Suprapubic skin (tissue), 4 donors: ENCODE results near the gene GPRC5A. TPM values are rescaled to one million over a fixed set of nuclear protein-coding genes. Genes with fewer than 3 reads are reported as not detected.

Experiments used
- DNase-seq, 2 donors: peaks; one replicate each; pipeline ENCODE4 v3.0.0-alpha.2; 2019; ENCODE audit warnings: low spot score in 2 of 2
- H3K27ac ChIP-seq: fragments of 200-600 bp; sonication (generic); one replicate; pipeline ENCODE4 v1.5.1; 2019
- H3K27me3 ChIP-seq: fragments of 200-600 bp; sonication (generic); one replicate; pipeline ENCODE4 v1.5.1; 2019
- H3K36me3 ChIP-seq: fragments of 200-600 bp; sonication (generic); one replicate; pipeline ENCODE4 v1.5.1; 2019
- H3K4me1 ChIP-seq: fragments of 200-600 bp; sonication (generic); one replicate; pipeline ENCODE4 v1.5.1; 2019
- H3K4me3 ChIP-seq: fragments of 200-600 bp; sonication (generic); one replicate; pipeline ENCODE4 v1.5.1; 2019; ENCODE audit warnings: mild to moderate bottlenecking
- H3K9me3 ChIP-seq: fragments of 200-600 bp; sonication (generic); one replicate; pipeline ENCODE4 v1.5.1; 2019
- EP300 ChIP-seq: sonication (generic); formaldehyde crosslinking; IDR thresholded peaks from one replicate; pipeline ENCODE4 v1.6.1; 2017; ENCODE audit warnings: antibody characterized with exemption
- POLR2A ChIP-seq, 2 donors: fragments of 450-650 bp; IDR thresholded peaks; one replicate each; pipeline ENCODE4 v1.6.1; 2017; ENCODE audit warnings: antibody characterized with exemption in 2 of 2, mild to moderate bottlenecking in 2 of 2, moderate library complexity in 2 of 2
- POLR2AphosphoS5 ChIP-seq, 3 donors: sonication (generic); formaldehyde crosslinking; IDR thresholded peaks; one replicate each; pipeline ENCODE4 v1.6.1; 2017; ENCODE audit warnings: antibody characterized with exemption in 3 of 3
- WGBS: methylation state at CpG from one replicate; pipeline ENCODE4 v1.1.5; 2018; 5-methylcytosine and 5-hydroxymethylcytosine counted together
- total RNA-seq, 4 donors: library from RNA; depleted of rRNA; stranded (reverse); fragments of >200 nt; gene quantifications; one replicate each; pipeline ENCODE4 v1.1.0, GENCODE V29; 2016
- TF ChIP-seq, protein P1 (sequence below), 2 donors: fragments of 200-600 bp in 1 of 2; fragments of 450-650 bp in 1 of 2; sonication (generic) in 1 of 2; IDR thresholded peaks; one replicate each; pipeline ENCODE4 v1.5.1; 2016 to 2019; ENCODE audit warnings: antibody characterized with exemption in 2 of 2, mild to moderate bottlenecking in 1 of 2, moderate library complexity in 1 of 2

The GPRC5A gene
- total RNA-seq, 4 donors from 2014 or later = 4.0 to 11.0 (median 7.2) TPM

DNA sequence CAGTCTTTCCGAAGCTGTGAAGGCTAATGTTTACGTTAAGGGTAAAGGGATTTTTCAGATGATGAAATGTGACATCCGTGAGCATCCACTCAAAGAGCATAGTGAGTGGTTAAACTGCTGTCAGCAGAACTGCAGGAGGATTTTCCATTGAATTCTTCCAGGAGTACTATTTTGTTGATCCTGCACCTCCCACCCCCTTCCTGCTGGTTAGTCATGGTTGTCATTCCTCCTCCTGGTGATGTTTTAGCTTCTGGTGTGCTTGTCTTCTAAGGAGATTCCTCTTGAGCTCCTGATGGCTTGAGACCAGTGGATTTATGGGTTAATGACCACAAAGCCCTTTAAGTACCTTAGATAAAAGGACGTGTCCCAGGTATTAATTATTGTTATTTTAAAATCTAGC, 63.0 kb downstream of the GPRC5A start:
- no peaks in the 10 kb centered on the region for H3K36me3 ChIP-seq
- no peaks in the 10 kb centered on the region for H3K27me3 ChIP-seq
- no peak for DNase-seq
- H3K27ac ChIP-seq = no peak overlapping the region
- H3K9me3 ChIP-seq = no peaks in the 10 kb centered on the region
- no peaks in the 10 kb centered on the region for H3K4me1 ChIP-seq
- TF ChIP-seq, protein P1, sequence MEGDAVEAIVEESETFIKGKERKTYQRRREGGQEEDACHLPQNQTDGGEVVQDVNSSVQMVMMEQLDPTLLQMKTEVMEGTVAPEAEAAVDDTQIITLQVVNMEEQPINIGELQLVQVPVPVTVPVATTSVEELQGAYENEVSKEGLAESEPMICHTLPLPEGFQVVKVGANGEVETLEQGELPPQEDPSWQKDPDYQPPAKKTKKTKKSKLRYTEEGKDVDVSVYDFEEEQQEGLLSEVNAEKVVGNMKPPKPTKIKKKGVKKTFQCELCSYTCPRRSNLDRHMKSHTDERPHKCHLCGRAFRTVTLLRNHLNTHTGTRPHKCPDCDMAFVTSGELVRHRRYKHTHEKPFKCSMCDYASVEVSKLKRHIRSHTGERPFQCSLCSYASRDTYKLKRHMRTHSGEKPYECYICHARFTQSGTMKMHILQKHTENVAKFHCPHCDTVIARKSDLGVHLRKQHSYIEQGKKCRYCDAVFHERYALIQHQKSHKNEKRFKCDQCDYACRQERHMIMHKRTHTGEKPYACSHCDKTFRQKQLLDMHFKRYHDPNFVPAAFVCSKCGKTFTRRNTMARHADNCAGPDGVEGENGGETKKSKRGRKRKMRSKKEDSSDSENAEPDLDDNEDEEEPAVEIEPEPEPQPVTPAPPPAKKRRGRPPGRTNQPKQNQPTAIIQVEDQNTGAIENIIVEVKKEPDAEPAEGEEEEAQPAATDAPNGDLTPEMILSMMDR (IDR thresholded peaks at IDR 0.05) = no peak
- TF ChIP-seq POLR2A (IDR thresholded peaks at IDR 0.05) (no peak), POLR2AphosphoS5 (IDR thresholded peaks at IDR 0.05) (no peak), EP300 (no peak)
- no peak overlapping the region for H3K4me3 ChIP-seq
- WGBS = 84% methylated on average over 4 of the region's 4 CpGs

- TF ChIP-seq POLR2AphosphoS5 (IDR thresholded peaks at IDR 0.05) (no peak), EP300 (no peak), POLR2A (IDR thresholded peaks at IDR 0.05) (no peak)
- TF ChIP-seq, protein P1 (IDR thresholded peaks at IDR 0.05) = no peak
- WGBS = 91% methylated on average over 6 of the region's 6 CpGs
- no peaks in the 10 kb centered on the region for H3K4me1 ChIP-seq
- no peak for DNase-seq
- H3K4me3 ChIP-seq = no peak overlapping the region
- H3K9me3 ChIP-seq = no peaks in the 10 kb centered on the region
- no peaks in the 10 kb centered on the region for H3K27me3 ChIP-seq
- H3K36me3 ChIP-seq = no peaks in the 10 kb centered on the region
- no peak overlapping the region for H3K27ac ChIP-seq
These were observed 63.7 kb downstream of the GPRC5A start for GRCh38 chr12:12954878-12955625.

GRCh38 chr12:12958886-12959285, 67.5 kb downstream of the GPRC5A start:
- Histone ChIP-seq H3K9me3 (no peaks in the 10 kb centered on the region), H3K27ac (no peak overlapping the region), H3K4me1 (no peaks in the 10 kb centered on the region), H3K27me3 (no peaks in the 10 kb centered on the region), H3K4me3 (no peak overlapping the region), H3K36me3 (no peaks in the 10 kb centered on the region)
- no peak for DNase-seq
- WGBS = 70% methylated on average over 7 of the region's 7 CpGs
- TF ChIP-seq, protein P1 (IDR thresholded peaks at IDR 0.05) = no peak
- TF ChIP-seq POLR2A (IDR thresholded peaks at IDR 0.05) = no peak

GRCh38 chr12:12960639-12961209, 69.4 kb downstream of the GPRC5A start:
- H3K9me3 ChIP-seq = no peaks in the 10 kb centered on the region
- H3K27me3 ChIP-seq = no peaks in the 10 kb centered on the region
- no peaks in the 10 kb centered on the region for H3K4me1 ChIP-seq
- 80% methylated on average over 5 of the region's 5 CpGs for WGBS
- DNase-seq = no peak
- no peaks in the 10 kb centered on the region for H3K36me3 ChIP-seq
- no peak overlapping the region for H3K27ac ChIP-seq
- no peak overlapping the region for H3K4me3 ChIP-seq
- TF ChIP-seq POLR2AphosphoS5 (IDR thresholded peaks at IDR 0.05) = no peak
- no peak for TF ChIP-seq EP300
- TF ChIP-seq, protein P1 (IDR thresholded peaks at IDR 0.05) = no peak
- TF ChIP-seq POLR2A (IDR thresholded peaks at IDR 0.05) = no peak

- Histone ChIP-seq H3K9me3 (no peaks in the 10 kb centered on the region), H3K4me3 (no peak overlapping the region), H3K27me3 (no peaks in the 10 kb centered on the region), H3K27ac (no peak overlapping the region), H3K36me3 (peaks cover 5% of the 10 kb centered on the region), H3K4me1 (no peaks in the 10 kb centered on the region)
- TF ChIP-seq EP300 = no peak
- no peak for TF ChIP-seq POLR2A (IDR thresholded peaks at IDR 0.05)
- no peak for TF ChIP-seq POLR2AphosphoS5 (IDR thresholded peaks at IDR 0.05)
- TF ChIP-seq, protein P1 (IDR thresholded peaks at IDR 0.05) = no peak
- DNase-seq = no peak
- 78% methylated on average over 4 of the region's 4 CpGs for WGBS
These were observed 72.9 kb downstream of the GPRC5A start for GRCh38 chr12:12964255-12964654.
